Fibroblast of lung (primary cell): ENCODE data around the gene PAX3.

ENCODE experiments used
- CTCF ChIP-seq, 2 donors: IDR thresholded peaks in 1 of 2; conservative IDR thresholded peaks in 1 of 2; 1 replicate in 1 of 2; 2 replicates in 1 of 2; pipeline ENCODE4 v1.5.1; 2011 to 2012; ENCODE audit warnings: low read length in 2 of 2, control low read depth in 1 of 2, inconsistent platforms in 1 of 2, low read depth in 1 of 2, mild to moderate bottlenecking in 1 of 2
- EZH2 ChIP-seq: IDR thresholded peaks from 2 replicates; pipeline ENCODE4 v1.5.1; 2012; ENCODE audit warnings: low read length, control low read depth, mild to moderate bottlenecking; ENCODE audit errors: missing control alignments

GRCh38 chr2:222261504-222261903 is 37.3 kb downstream of the PAX3 start:
- TF ChIP-seq CTCF (conservative IDR thresholded peaks at IDR 0.05 in 1 of 2, IDR thresholded peaks at IDR 0.05 in 1 of 2; ENCODE audit: low read depth in 1 of 2, low read length in 2 of 2) (no peak), EZH2 (no peak)
